Naive thymus-derived CD8-positive, alpha-beta T cell (primary cell): Measurements from ENCODE around the gene MRPL38. TPM values are rescaled to one million over a fixed set of nuclear protein-coding genes. Genes with fewer than 3 reads are reported as not detected.
A peak's percentile ranks its signal among the peaks of the same experiment; 100 is the strongest.

Experiments
- ATAC-seq, 2 donors: fragments of 150-1000 bp; cut with Tn5 transposase in 1 of 2; sonication (Bioruptor Pico), chemical (Tn5 transposase) in 1 of 2; 1 replicate in 1 of 2; 2 replicates in 1 of 2; pipeline ENCODE4 v1.10.0; 2021; ENCODE audit warnings: mild to moderate bottlenecking in 2 of 2, moderate library complexity in 2 of 2
- POLR2A ChIA-PET: fragments of 350-600 bp; sonication (Branson Sonifier 250); formaldehyde crosslinking; loops from one replicate; lab custom pipeline; 2021; ENCODE audit warnings: antibody characterized with exemption; lab: Charles Lee
- DNase-seq, 10 donors: peaks; one replicate each; pipeline versions ENCODE4 v3.0.0 to v3.0.0-alpha.2; 2020 to 2022
- H3K27ac Mint-ChIP-seq, 10 donors: one replicate each; pipeline ENCODE4 v1.8.0; 2020 to 2022; ENCODE audit warnings: mild to moderate bottlenecking in 10 of 10, mixed read lengths in 10 of 10, moderate library complexity in 4 of 10, inconsistent platforms in 1 of 10
- H3K27me3 Mint-ChIP-seq, 5 donors: one replicate each; pipeline ENCODE4 v1.8.0; 2021 to 2022; ENCODE audit warnings: mixed read lengths in 5 of 5
- H3K36me3 Mint-ChIP-seq, 3 donors: one replicate each; pipeline ENCODE4 v1.8.0; 2020 to 2022; ENCODE audit warnings: mixed read lengths in 3 of 3, mild to moderate bottlenecking in 2 of 3, inconsistent platforms in 1 of 3
- H3K4me1 Mint-ChIP-seq, 4 donors: one replicate each; pipeline ENCODE4 v1.8.0; 2021 to 2022; ENCODE audit warnings: mixed read lengths in 4 of 4
- H3K4me3 Mint-ChIP-seq, 10 donors: one replicate each; pipeline ENCODE4 v1.8.0; 2020 to 2022; ENCODE audit warnings: mild to moderate bottlenecking in 10 of 10, mixed read lengths in 10 of 10, moderate library complexity in 6 of 10, inconsistent platforms in 1 of 10
- H3K9me3 Mint-ChIP-seq, 9 donors: one replicate each; pipeline ENCODE4 v1.8.0; 2020 to 2022; ENCODE audit warnings: mixed read lengths in 9 of 9, mild to moderate bottlenecking in 3 of 9, inconsistent platforms in 1 of 9, moderate library complexity in 1 of 9
- polyA plus RNA-seq, 3 donors: library from polyadenylated mRNA; unstranded; fragments of 300-500 nt; fragmentation: Illumina TruSeq; gene quantifications; one replicate each; pipeline ENCODE4 v1.2.3, GENCODE V29; 2021
- total RNA-seq, 8 experiments: library from RNA in 2 of 8; stranded (reverse) in 2 of 8; gene quantifications; one replicate each; pipeline ENCODE4 v1.2.3 and lab custom pipeline; 2021 to 2026

Gene MRPL38
- total and polyA plus RNA-seq, 5 experiments from 2014 or later, result 56.4 to 178 (median 78.7) TPM

GRCh38 chr17:75931062-75931461 lies 26.4 kb upstream of the MRPL38 start:
- POLR2A ChIA-PET, result no interaction called here
- Mint-ChIP-seq H3K27ac (peak overlapping the region in 1 of 10 donors; percentile 43), H3K4me3 (no peak overlapping the region), H3K9me3 (no peaks in the 10 kb centered on the region), H3K36me3 (peaks cover 0 to 10% (median 3%) of the 10 kb centered on the region in 3 donors), H3K27me3 (no peaks in the 10 kb centered on the region), H3K4me1 (no peaks in the 10 kb centered on the region)
- ATAC-seq, result no peak
- DNase-seq, result no peak

GRCh38 chr17:75927286-75927922 lies 22.7 kb upstream of the MRPL38 start:
- Mint-ChIP-seq H3K4me3 (no peak overlapping the region), H3K27ac (no peak overlapping the region), H3K36me3 (peaks cover 0 to 8% (median 3%) of the 10 kb centered on the region in 3 donors), H3K27me3 (no peaks in the 10 kb centered on the region), H3K9me3 (no peaks in the 10 kb centered on the region), H3K4me1 (no peaks in the 10 kb centered on the region)
- ATAC-seq (no peak), DNase-seq (no peak)
- POLR2A ChIA-PET, result interaction anchor here (0.6 to 1.2 kb wide), 2 partner anchors 9 to 42 kb away, joined by 3 to 6 read pairs; no protein-coding TSS in a partner anchor

GRCh38 chr17:75926456-75926855 lies 21.8 kb upstream of the MRPL38 start:
- DNase-seq, result no peak
- POLR2A ChIA-PET, result interaction anchor here (0.5 kb wide), 1 partner anchor 40 kb away, joined by 8 read pairs; no protein-coding TSS in a partner anchor
- Mint-ChIP-seq H3K9me3 (no peaks in the 10 kb centered on the region), H3K36me3 (peaks cover 0 to 8% (median 3%) of the 10 kb centered on the region in 3 donors), H3K4me1 (no peaks in the 10 kb centered on the region), H3K4me3 (no peak overlapping the region), H3K27ac (no peak overlapping the region), H3K27me3 (no peaks in the 10 kb centered on the region)
- no peak for ATAC-seq

- no peaks in the 10 kb centered on the region for H3K4me1 Mint-ChIP-seq
- peaks cover 0 to 8% (median 3%) of the 10 kb centered on the region in 3 donors for H3K36me3 Mint-ChIP-seq
- POLR2A ChIA-PET, result interaction anchor here (0.5 kb wide), 1 partner anchor 39 kb away, joined by 8 read pairs; no protein-coding TSS in a partner anchor
- H3K27ac Mint-ChIP-seq, result no peak overlapping the region
- H3K4me3 Mint-ChIP-seq, result no peak overlapping the region
- ATAC-seq (no peak), DNase-seq (no peak)
- H3K9me3 Mint-ChIP-seq, result no peaks in the 10 kb centered on the region
- no peaks in the 10 kb centered on the region for H3K27me3 Mint-ChIP-seq
Observed at GRCh38 chr17:75925912-75926311, 21.2 kb upstream of the MRPL38 start.

GRCh38 chr17:75925103-75925502 lies 20.4 kb upstream of the MRPL38 start:
- DNase-seq (no peak), ATAC-seq (no peak)
- Mint-ChIP-seq H3K27me3 (no peaks in the 10 kb centered on the region), H3K4me1 (no peaks in the 10 kb centered on the region), H3K36me3 (peaks cover 0 to 8% (median 3%) of the 10 kb centered on the region in 3 donors), H3K9me3 (no peaks in the 10 kb centered on the region), H3K4me3 (no peak overlapping the region), H3K27ac (no peak overlapping the region)
- POLR2A ChIA-PET, result no interaction called here

- Mint-ChIP-seq H3K4me1 (no peaks in the 10 kb centered on the region), H3K9me3 (no peaks in the 10 kb centered on the region), H3K36me3 (peaks cover 0 to 9% (median 0%) of the 10 kb centered on the region in 3 donors), H3K27ac (peak overlapping the region in 1 of 10 donors; percentile 47), H3K27me3 (no peaks in the 10 kb centered on the region), H3K4me3 (no peak overlapping the region)
- POLR2A ChIA-PET, result no interaction called here
- no peak for ATAC-seq
- DNase-seq, result no peak
Observed at GRCh38 chr17:75922963-75923874, 18.5 kb upstream of the MRPL38 start.

- Mint-ChIP-seq H3K27ac (peak overlapping the region in 1 of 10 donors; percentile 11), H3K4me1 (no peaks in the 10 kb centered on the region), H3K4me3 (no peak overlapping the region), H3K36me3 (peaks cover 0 to 9% (median 0%) of the 10 kb centered on the region in 3 donors), H3K27me3 (no peaks in the 10 kb centered on the region), H3K9me3 (no peaks in the 10 kb centered on the region)
- DNase-seq (no peak), ATAC-seq (no peak)
- POLR2A ChIA-PET, result interaction anchor here (0.6 kb wide), 1 partner anchor 52 kb away, joined by 8 read pairs; no protein-coding TSS in a partner anchor
Observed at GRCh38 chr17:75922173-75922961, 17.7 kb upstream of the MRPL38 start.

GRCh38 chr17:75921596-75921995 lies 16.9 kb upstream of the MRPL38 start:
- ATAC-seq (no peak), DNase-seq (no peak)
- Mint-ChIP-seq H3K27ac (no peak overlapping the region), H3K36me3 (peaks cover 0 to 10% (median 0%) of the 10 kb centered on the region in 3 donors), H3K27me3 (no peaks in the 10 kb centered on the region), H3K9me3 (no peaks in the 10 kb centered on the region), H3K4me3 (no peak overlapping the region), H3K4me1 (peaks cover 0 to 2% (median 0%) of the 10 kb centered on the region in 4 donors)
- POLR2A ChIA-PET, result interaction anchor here (0.6 kb wide), 1 partner anchor 53 kb away, joined by 8 read pairs; no protein-coding TSS in a partner anchor

GRCh38 chr17:75920045-75920560 lies 15.4 kb upstream of the MRPL38 start:
- Mint-ChIP-seq H3K9me3 (no peaks in the 10 kb centered on the region), H3K4me3 (no peak overlapping the region), H3K36me3 (peaks cover 0 to 10% (median 0%) of the 10 kb centered on the region in 3 donors), H3K4me1 (peaks cover 0 to 2% (median 0%) of the 10 kb centered on the region in 4 donors), H3K27ac (no peak overlapping the region), H3K27me3 (no peaks in the 10 kb centered on the region)
- DNase-seq (no peak), ATAC-seq (no peak)
- POLR2A ChIA-PET, result interaction anchor here (0.5 to 1.5 kb wide), 3 partner anchors 11 to 295 kb away, joined by 3 to 5 read pairs (median 3); no protein-coding TSS in a partner anchor

- Mint-ChIP-seq H3K27me3 (no peaks in the 10 kb centered on the region), H3K36me3 (peaks cover 0 to 14% (median 0%) of the 10 kb centered on the region in 3 donors), H3K4me3 (no peak overlapping the region), H3K4me1 (peaks cover 0 to 2% (median 0%) of the 10 kb centered on the region in 4 donors), H3K27ac (peak overlapping the region in 1 of 10 donors; percentile 22), H3K9me3 (no peaks in the 10 kb centered on the region)
- POLR2A ChIA-PET, result interaction anchor here (0.6 to 1.5 kb wide), 2 partner anchors 11 to 61 kb away, joined by 3 to 5 read pairs; no protein-coding TSS in a partner anchor
- DNase-seq (no peak), ATAC-seq (no peak)
Observed at GRCh38 chr17:75919611-75920010, 14.9 kb upstream of the MRPL38 start.

GRCh38 chr17:75917917-75918445 lies 13.3 kb upstream of the MRPL38 start:
- Mint-ChIP-seq H3K4me3 (no peak overlapping the region), H3K27me3 (no peaks in the 10 kb centered on the region), H3K27ac (no peak overlapping the region), H3K36me3 (peaks cover 0 to 17% (median 0%) of the 10 kb centered on the region in 3 donors), H3K9me3 (no peaks in the 10 kb centered on the region), H3K4me1 (peaks cover 0 to 2% (median 0%) of the 10 kb centered on the region in 4 donors)
- DNase-seq (no peak), ATAC-seq (no peak)
- POLR2A ChIA-PET, result interaction anchor here (0.9 kb wide), 1 partner anchor 9 kb away, joined by 3 read pairs; no protein-coding TSS in a partner anchor
